Measurements from ENCODE around the gene BHMT. TPM values are rescaled to one million over a fixed set of nuclear protein-coding genes. Genes with fewer than 3 reads are reported as not detected.

The BHMT gene
- total RNA-seq, 1 donor, result not detected

DNA sequence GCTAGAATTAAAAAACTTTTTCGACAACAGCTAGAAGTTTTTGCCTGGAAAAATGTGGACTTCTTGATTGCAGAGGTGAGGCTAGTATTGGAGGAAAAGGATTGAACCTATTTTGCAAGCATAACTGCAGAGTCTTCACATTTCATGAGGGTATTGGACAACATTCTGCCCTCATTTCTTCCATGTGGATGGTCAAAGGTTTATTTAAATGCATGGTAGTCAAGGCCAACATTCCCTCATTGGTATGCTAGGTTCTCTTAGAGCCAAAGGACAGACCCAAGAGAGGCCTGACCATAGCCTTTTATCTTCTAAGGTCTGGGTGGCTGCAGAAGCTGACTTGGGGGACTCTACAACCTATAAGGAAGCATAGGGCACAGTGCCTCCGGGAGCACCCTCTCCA, 30.8 kb upstream of the BHMT start:
- Histone ChIP-seq H4K20me1 (ENCODE audit: insufficient read depth, low read length) (no peaks in the 10 kb centered on the region), H3K4me2 (ENCODE audit: insufficient read depth, low read length) (no peak overlapping the region), H2AFZ (ENCODE audit: low read length) (no peak overlapping the region), H3K4me1 (ENCODE audit: insufficient read depth, low read length) (peaks cover 6% of the 10 kb centered on the region), H3K36me3 (ENCODE audit: insufficient read depth, low read length) (no peaks in the 10 kb centered on the region), H3K27me3 (ENCODE audit: insufficient read depth, low read length) (no peaks in the 10 kb centered on the region), H3K27ac (ENCODE audit: low read depth, low read length) (no peak overlapping the region), H3K4me3 (ENCODE audit: insufficient read depth, low read length) (no peak overlapping the region), H3K9me3 (ENCODE audit: low read depth, low read length) (no peaks in the 10 kb centered on the region), H3K79me2 (ENCODE audit: insufficient read depth, low read length) (no peaks in the 10 kb centered on the region)
- TF ChIP-seq, protein P1, sequence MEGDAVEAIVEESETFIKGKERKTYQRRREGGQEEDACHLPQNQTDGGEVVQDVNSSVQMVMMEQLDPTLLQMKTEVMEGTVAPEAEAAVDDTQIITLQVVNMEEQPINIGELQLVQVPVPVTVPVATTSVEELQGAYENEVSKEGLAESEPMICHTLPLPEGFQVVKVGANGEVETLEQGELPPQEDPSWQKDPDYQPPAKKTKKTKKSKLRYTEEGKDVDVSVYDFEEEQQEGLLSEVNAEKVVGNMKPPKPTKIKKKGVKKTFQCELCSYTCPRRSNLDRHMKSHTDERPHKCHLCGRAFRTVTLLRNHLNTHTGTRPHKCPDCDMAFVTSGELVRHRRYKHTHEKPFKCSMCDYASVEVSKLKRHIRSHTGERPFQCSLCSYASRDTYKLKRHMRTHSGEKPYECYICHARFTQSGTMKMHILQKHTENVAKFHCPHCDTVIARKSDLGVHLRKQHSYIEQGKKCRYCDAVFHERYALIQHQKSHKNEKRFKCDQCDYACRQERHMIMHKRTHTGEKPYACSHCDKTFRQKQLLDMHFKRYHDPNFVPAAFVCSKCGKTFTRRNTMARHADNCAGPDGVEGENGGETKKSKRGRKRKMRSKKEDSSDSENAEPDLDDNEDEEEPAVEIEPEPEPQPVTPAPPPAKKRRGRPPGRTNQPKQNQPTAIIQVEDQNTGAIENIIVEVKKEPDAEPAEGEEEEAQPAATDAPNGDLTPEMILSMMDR (IDR thresholded peaks at IDR 0.05; ENCODE audit: extremely low read depth, low read depth, low read length), result no peak
- DNase-seq (ENCODE audit: insufficient read length, low spot score, missing footprints), result no peak

DNA sequence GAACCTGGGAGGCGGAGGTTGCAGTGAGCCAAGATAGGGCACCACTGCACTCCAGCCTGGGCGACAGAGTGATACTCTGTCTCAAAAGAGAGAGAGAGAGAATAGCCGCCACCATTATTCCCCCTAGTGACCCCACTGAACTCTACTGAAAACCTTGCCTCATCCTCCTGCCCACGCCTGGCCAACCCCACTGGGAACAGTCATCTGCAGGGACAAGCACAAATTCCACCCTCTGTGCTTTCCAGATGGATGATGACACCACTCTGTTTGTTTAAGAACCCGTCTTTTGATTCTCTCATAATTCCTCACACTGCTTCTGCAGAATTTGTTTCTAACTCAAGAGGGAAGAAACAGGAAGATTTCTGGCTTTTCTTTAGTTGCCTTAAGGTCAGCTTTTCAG, 29.8 kb upstream of the BHMT start:
- DNase-seq (ENCODE audit: insufficient read length, low spot score, missing footprints), result no peak
- H3K4me1 ChIP-seq (ENCODE audit: insufficient read depth, low read length), result peaks cover 6% of the 10 kb centered on the region
- no peaks in the 10 kb centered on the region for H3K27me3 ChIP-seq (ENCODE audit: insufficient read depth, low read length)
- H3K4me2 ChIP-seq (ENCODE audit: insufficient read depth, low read length), result no peak overlapping the region
- TF ChIP-seq, protein P1 (IDR thresholded peaks at IDR 0.05; ENCODE audit: extremely low read depth, low read depth, low read length), result no peak
- H3K9me3 ChIP-seq (ENCODE audit: low read depth, low read length), result no peaks in the 10 kb centered on the region
- H3K27ac ChIP-seq (ENCODE audit: low read depth, low read length), result no peak overlapping the region
- no peak overlapping the region for H3K4me3 ChIP-seq (ENCODE audit: insufficient read depth, low read length)
- no peaks in the 10 kb centered on the region for H3K79me2 ChIP-seq (ENCODE audit: insufficient read depth, low read length)
- H4K20me1 ChIP-seq (ENCODE audit: insufficient read depth, low read length), result no peaks in the 10 kb centered on the region
- H3K36me3 ChIP-seq (ENCODE audit: insufficient read depth, low read length), result no peaks in the 10 kb centered on the region
- no peak overlapping the region for H2AFZ ChIP-seq (ENCODE audit: low read length)

DNA sequence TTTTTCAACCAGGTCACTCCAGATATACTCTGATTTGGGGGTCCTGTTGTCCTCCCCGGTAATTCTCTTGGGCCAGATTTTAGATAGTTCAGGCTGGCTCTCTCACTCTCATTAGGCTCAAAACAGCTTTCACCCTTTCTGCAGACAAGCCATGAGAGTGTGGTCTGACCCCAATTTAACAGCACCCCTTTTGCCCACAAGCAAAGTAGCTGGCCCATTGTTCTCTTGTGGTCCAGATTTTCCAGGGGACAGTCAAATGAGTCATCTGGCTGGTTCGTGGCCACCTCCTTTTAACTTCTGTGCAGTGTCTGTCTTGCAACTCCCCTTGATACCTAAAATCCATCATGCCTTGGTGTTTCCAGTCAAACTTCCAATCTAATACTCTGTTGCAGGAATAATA, 25.5 kb upstream of the BHMT start:
- Histone ChIP-seq H3K27ac (ENCODE audit: low read depth, low read length) (no peak overlapping the region), H3K9me3 (ENCODE audit: low read depth, low read length) (no peaks in the 10 kb centered on the region), H2AFZ (ENCODE audit: low read length) (no peak overlapping the region), H3K79me2 (ENCODE audit: insufficient read depth, low read length) (no peaks in the 10 kb centered on the region), H3K36me3 (ENCODE audit: insufficient read depth, low read length) (no peaks in the 10 kb centered on the region), H3K4me2 (ENCODE audit: insufficient read depth, low read length) (no peak overlapping the region), H3K4me3 (ENCODE audit: insufficient read depth, low read length) (no peak overlapping the region), H3K27me3 (ENCODE audit: insufficient read depth, low read length) (peaks cover 3% of the 10 kb centered on the region), H3K4me1 (ENCODE audit: insufficient read depth, low read length) (peaks cover 6% of the 10 kb centered on the region), H4K20me1 (ENCODE audit: insufficient read depth, low read length) (no peaks in the 10 kb centered on the region)
- TF ChIP-seq, protein P1 (IDR thresholded peaks at IDR 0.05; ENCODE audit: extremely low read depth, low read depth, low read length), result no peak
- DNase-seq (ENCODE audit: insufficient read length, low spot score, missing footprints), result no peak

DNA sequence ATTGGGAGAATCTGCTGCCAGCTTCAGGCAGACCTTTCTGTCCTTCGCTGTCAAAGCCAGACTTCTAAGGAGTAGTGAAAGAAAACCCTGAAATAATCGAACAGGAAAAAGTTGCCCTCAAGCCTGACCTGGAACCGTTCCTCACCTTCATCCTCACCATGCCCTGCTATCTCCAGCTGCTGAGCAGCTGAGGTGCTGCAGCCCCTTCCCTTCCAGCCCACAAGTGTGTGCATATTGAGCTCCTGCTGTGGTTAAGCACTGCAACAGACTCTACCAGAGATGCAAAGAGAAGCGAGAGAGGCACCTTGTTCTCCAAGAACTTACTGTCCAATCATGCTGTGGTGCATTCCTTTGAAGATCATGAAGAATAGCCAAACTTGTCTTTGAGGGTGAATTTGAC, 23.1 kb upstream of the BHMT start:
- Histone ChIP-seq H3K4me1 (ENCODE audit: insufficient read depth, low read length) (no peaks in the 10 kb centered on the region), H3K79me2 (ENCODE audit: insufficient read depth, low read length) (no peaks in the 10 kb centered on the region), H4K20me1 (ENCODE audit: insufficient read depth, low read length) (no peaks in the 10 kb centered on the region)

More for the DNA sequence above, 23.1 kb upstream of the BHMT start:
- H3K36me3 ChIP-seq (ENCODE audit: insufficient read depth, low read length), result no peaks in the 10 kb centered on the region
- no peak for DNase-seq (ENCODE audit: insufficient read length, low spot score, missing footprints)
- H3K27ac ChIP-seq (ENCODE audit: low read depth, low read length), result no peak overlapping the region
- TF ChIP-seq, protein P1 (IDR thresholded peaks at IDR 0.05; ENCODE audit: extremely low read depth, low read depth, low read length), result no peak
- H2AFZ ChIP-seq (ENCODE audit: low read length), result no peak overlapping the region
- H3K9me3 ChIP-seq (ENCODE audit: low read depth, low read length), result no peaks in the 10 kb centered on the region
- peaks cover 19% of the 10 kb centered on the region for H3K27me3 ChIP-seq (ENCODE audit: insufficient read depth, low read length)
- no peak overlapping the region for H3K4me3 ChIP-seq (ENCODE audit: insufficient read depth, low read length)
- H3K4me2 ChIP-seq (ENCODE audit: insufficient read depth, low read length), result no peak overlapping the region

Data from osteoblast (primary cell).